ENCODE measurements around the gene DNAL4.

DNA sequence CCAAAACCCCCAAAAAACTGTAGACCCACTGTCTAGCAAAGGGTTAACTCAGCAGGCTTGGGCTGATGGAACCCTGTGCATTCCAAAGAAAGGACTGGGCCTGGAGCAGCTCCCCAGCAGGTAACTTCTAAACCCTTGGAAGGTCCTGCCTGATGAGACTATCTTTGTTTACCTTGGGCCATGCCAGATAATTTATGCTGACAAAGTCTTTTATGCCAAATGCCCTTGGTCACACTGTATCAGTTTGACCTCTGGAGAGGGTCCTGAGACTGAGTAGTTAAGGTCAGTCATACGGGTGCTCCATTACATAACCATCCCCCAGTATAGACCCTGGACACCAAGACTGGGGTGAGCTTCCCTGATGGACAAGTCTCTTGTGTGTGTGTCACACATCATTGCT lies 21.9 kb upstream of the DNAL4 start:
- TF ChIP-seq, protein P1, sequence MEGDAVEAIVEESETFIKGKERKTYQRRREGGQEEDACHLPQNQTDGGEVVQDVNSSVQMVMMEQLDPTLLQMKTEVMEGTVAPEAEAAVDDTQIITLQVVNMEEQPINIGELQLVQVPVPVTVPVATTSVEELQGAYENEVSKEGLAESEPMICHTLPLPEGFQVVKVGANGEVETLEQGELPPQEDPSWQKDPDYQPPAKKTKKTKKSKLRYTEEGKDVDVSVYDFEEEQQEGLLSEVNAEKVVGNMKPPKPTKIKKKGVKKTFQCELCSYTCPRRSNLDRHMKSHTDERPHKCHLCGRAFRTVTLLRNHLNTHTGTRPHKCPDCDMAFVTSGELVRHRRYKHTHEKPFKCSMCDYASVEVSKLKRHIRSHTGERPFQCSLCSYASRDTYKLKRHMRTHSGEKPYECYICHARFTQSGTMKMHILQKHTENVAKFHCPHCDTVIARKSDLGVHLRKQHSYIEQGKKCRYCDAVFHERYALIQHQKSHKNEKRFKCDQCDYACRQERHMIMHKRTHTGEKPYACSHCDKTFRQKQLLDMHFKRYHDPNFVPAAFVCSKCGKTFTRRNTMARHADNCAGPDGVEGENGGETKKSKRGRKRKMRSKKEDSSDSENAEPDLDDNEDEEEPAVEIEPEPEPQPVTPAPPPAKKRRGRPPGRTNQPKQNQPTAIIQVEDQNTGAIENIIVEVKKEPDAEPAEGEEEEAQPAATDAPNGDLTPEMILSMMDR (IDR thresholded peaks at IDR 0.05), result no peak
- TF ChIP-seq POLR2A (IDR thresholded peaks at IDR 0.05), result no peak
